ENCODE measurements around the gene RBM28.

DNA sequence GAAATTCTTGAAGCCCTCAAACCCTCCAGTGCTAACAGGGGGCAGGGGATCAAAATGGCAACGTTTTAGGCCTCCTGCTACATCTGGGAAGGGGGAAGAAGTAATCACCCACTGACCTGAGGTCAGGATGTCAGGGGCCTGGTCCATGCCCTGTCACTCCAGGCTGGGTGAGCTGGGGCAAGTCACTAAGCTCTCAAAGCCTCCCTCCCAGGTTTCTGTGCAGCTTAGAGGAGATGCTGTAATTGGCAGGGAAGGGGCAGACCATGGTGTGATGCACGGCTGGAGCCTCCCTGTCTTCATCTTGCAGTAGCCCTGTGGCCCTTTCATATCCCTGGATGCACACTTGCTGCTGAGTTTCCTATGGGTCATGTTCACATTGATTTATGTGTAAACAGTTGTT lies 75.5 kb downstream of the RBM28 start:
- TF ChIP-seq CTCF (IDR thresholded peaks at IDR 0.05 in 2 of 3, conservative IDR thresholded peaks at IDR 0.05 in 1 of 3; ENCODE audit: control insufficient read depth in 2 of 3, extremely low read depth in 1 of 3, insufficient read depth in 1 of 3, low read depth in 3 of 3, low read length in 3 of 3) (no peak), E2F4 (IDR thresholded peaks at IDR 0.05; ENCODE audit: low read depth, low read length) (no peak), FOXM1 (IDR thresholded peaks at IDR 0.05; ENCODE audit: low read depth, low read length) (no peak), SMC3 (IDR thresholded peaks at IDR 0.05; ENCODE audit: borderline replicate concordance, low read length) (no peak), EZH2 (IDR thresholded peaks at IDR 0.05; ENCODE audit: borderline replicate concordance, control insufficient read depth, low read depth, low read length) (no peak), HDGF (IDR thresholded peaks at IDR 0.05) (no peak), ASH2L (IDR thresholded peaks at IDR 0.05; ENCODE audit: borderline replicate concordance, low read depth) (no peak), POLR2A (IDR thresholded peaks at IDR 0.05; ENCODE audit: low read depth, low read length) (no peak), POLR2AphosphoS5 (IDR thresholded peaks at IDR 0.05; ENCODE audit: low read length) (no peak), SPI1 (IDR thresholded peaks at IDR 0.05; ENCODE audit: borderline replicate concordance, insufficient read depth, low read depth, low read length) (no peak)
- TF ChIP-seq, protein P1, sequence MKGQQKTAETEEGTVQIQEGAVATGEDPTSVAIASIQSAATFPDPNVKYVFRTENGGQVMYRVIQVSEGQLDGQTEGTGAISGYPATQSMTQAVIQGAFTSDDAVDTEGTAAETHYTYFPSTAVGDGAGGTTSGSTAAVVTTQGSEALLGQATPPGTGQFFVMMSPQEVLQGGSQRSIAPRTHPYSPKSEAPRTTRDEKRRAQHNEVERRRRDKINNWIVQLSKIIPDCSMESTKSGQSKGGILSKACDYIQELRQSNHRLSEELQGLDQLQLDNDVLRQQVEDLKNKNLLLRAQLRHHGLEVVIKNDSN (IDR thresholded peaks at IDR 0.05; ENCODE audit: borderline replicate concordance, extremely low read length, insufficient read depth, low read depth, low read length): no peak
